Measurements from ENCODE around the gene SPEM1.
A peak's percentile ranks its signal among the peaks of the same experiment; 100 is the strongest.

SPEM1 gene

DNA sequence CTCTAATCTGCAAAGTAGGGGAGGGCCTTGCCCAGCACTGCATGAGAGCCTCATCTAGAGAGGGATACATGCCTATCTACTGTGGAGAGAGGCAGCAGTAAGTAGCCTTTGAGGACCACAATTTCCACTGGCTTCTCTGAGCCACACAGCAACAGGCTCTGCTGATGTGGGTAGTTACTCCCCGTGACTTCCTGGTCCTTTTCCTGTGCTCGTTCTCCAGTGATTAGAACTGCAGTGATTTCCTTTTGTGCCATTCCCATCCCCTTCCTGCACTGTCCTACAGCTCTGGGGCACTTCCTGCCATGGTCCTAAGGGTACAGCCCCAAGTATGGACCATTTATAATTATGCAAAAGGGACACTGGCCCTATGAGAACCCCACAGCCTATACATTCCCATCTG, 28.8 kb upstream of the SPEM1 start:
- TF ChIP-seq, protein P1, sequence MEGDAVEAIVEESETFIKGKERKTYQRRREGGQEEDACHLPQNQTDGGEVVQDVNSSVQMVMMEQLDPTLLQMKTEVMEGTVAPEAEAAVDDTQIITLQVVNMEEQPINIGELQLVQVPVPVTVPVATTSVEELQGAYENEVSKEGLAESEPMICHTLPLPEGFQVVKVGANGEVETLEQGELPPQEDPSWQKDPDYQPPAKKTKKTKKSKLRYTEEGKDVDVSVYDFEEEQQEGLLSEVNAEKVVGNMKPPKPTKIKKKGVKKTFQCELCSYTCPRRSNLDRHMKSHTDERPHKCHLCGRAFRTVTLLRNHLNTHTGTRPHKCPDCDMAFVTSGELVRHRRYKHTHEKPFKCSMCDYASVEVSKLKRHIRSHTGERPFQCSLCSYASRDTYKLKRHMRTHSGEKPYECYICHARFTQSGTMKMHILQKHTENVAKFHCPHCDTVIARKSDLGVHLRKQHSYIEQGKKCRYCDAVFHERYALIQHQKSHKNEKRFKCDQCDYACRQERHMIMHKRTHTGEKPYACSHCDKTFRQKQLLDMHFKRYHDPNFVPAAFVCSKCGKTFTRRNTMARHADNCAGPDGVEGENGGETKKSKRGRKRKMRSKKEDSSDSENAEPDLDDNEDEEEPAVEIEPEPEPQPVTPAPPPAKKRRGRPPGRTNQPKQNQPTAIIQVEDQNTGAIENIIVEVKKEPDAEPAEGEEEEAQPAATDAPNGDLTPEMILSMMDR (IDR thresholded peaks at IDR 0.05; ENCODE audit: low read depth, low read length): no peak
- no peak overlapping the region for H3K4me3 ChIP-seq (ENCODE audit: low read depth, low read length)
- DNase-seq (ENCODE audit: low read depth, low spot score): no peak
- in situ Hi-C loops (cut with HindIII; ENCODE audit: low sequenced_read_pairs): no loop called here

- no peak for DNase-seq (ENCODE audit: low read depth, low spot score)
- in situ Hi-C loops (cut with HindIII; ENCODE audit: low sequenced_read_pairs): no loop called here
- H3K4me3 ChIP-seq (ENCODE audit: low read depth, low read length): peak overlapping the region; percentile 90
- TF ChIP-seq, protein P1 (IDR thresholded peaks at IDR 0.05; ENCODE audit: low read depth, low read length): no peak
Measured at GRCh38 chr17:7392696-7393612, 27.2 kb upstream of the SPEM1 start.

GRCh38 chr17:7393613-7394451, 26.3 kb upstream of the SPEM1 start:
- H3K4me3 ChIP-seq (ENCODE audit: low read depth, low read length): peak overlapping the region; percentile 90
- DNase-seq (ENCODE audit: low read depth, low spot score): no peak
- TF ChIP-seq, protein P1 (IDR thresholded peaks at IDR 0.05; ENCODE audit: low read depth, low read length): peak; percentile 27
- in situ Hi-C loops (cut with HindIII; ENCODE audit: low sequenced_read_pairs): no loop called here

DNA sequence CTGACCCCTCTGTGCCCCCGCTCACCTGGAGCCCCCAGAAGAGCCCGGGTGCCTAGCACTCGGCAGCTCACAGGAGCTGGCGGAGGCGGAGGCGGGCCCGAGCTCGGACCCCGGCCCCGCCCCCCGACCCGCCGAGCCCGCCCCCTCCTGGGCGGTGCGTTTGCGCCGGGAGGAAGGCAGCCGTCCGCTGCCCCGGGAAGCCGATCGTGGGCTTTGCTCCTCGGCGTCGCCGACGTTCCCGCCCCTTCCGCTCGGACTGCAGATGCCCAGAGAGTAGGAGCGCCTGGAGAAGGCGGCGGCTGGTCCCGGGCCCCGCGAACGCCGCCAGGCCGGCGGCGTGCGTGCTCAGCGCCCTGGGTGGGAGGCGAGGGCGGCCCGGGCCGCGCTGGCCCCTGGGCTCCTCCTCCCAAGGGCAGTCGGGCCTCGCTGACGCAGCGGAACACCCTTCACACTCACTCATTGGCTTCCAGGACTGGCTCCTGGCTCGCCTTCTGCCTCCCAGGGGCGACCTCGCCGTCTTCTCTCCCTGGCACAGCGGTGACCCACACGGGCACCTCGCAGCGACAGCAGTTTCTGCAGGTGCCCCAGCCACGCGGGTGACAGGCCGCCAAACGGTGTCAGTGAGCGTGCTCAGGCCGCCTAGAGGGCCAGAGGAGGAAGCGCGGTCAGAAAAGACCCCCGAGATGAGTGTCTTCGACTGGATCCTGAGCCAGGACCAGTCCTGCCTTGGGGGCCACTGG, 25.5 kb upstream of the SPEM1 start, which contains the start of gene PLSCR3:
Gene PLSCR3 (minus strand): TSS at position 74 of the 740 bp plus-strand sequence. CDS start 415 bp downstream, outside the sequence.
- in situ Hi-C loops (cut with HindIII; ENCODE audit: low sequenced_read_pairs): no loop called here
- peak; percentile 88 for DNase-seq (ENCODE audit: low read depth, low spot score)
- TF ChIP-seq, protein P1 (IDR thresholded peaks at IDR 0.05; ENCODE audit: low read depth, low read length): peak; percentile 50
- peak within 1 kb of the TSS; percentile 90 for H3K4me3 ChIP-seq (ENCODE audit: low read depth, low read length)

GRCh38 chr17:7396147-7396546, 24.0 kb upstream of the SPEM1 start:
- no peak for DNase-seq (ENCODE audit: low read depth, low spot score)
- in situ Hi-C loops (cut with HindIII; ENCODE audit: low sequenced_read_pairs): no loop called here
- TF ChIP-seq, protein P1 (IDR thresholded peaks at IDR 0.05; ENCODE audit: low read depth, low read length): no peak
- H3K4me3 ChIP-seq (ENCODE audit: low read depth, low read length): no peak overlapping the region

- no peak overlapping the region for H3K4me3 ChIP-seq (ENCODE audit: low read depth, low read length)
- in situ Hi-C loops (cut with HindIII; ENCODE audit: low sequenced_read_pairs): no loop called here
- TF ChIP-seq, protein P1 (IDR thresholded peaks at IDR 0.05; ENCODE audit: low read depth, low read length): no peak
- DNase-seq (ENCODE audit: low read depth, low spot score): no peak
Measured at GRCh38 chr17:7398612-7399011, 21.5 kb upstream of the SPEM1 start.
